ENCODE results near the gene CCL17.

DNA sequence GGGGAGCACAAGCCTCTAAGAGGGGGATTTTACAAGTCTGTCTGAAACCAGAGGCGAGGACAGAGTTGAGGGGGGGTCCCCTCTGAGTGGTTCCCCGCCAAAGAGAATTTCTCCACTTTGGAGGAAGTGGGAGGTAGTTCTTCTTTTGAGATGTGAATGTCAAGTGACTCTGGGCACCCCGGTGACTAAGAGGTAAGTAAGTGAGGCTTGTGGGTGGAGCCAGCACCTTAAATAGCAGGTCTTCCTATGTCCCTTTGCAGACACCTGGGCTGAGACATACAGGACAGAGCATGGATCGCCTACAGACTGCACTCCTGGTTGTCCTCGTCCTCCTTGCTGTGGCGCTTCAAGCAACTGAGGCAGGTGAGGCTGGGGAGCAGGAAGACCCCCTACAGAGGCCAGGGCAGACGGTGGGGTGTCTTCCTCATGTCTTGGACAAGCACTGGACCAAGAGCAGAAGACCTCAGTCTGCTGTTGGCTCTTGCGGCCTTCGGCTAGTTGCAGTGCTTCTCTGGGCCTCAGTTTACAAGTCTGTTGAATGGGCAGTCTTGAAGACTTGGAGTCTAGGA is 46.0 kb upstream of the CCL17 start, which contains the start of gene CCL22:
- TF ChIP-seq, protein P1, sequence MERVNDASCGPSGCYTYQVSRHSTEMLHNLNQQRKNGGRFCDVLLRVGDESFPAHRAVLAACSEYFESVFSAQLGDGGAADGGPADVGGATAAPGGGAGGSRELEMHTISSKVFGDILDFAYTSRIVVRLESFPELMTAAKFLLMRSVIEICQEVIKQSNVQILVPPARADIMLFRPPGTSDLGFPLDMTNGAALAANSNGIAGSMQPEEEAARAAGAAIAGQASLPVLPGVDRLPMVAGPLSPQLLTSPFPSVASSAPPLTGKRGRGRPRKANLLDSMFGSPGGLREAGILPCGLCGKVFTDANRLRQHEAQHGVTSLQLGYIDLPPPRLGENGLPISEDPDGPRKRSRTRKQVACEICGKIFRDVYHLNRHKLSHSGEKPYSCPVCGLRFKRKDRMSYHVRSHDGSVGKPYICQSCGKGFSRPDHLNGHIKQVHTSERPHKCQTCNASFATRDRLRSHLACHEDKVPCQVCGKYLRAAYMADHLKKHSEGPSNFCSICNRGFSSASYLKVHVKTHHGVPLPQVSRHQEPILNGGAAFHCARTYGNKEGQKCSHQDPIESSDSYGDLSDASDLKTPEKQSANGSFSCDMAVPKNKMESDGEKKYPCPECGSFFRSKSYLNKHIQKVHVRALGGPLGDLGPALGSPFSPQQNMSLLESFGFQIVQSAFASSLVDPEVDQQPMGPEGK (tag by site-specific recombination; IDR thresholded peaks at IDR 0.05) = no peak
- TF ChIP-seq GFI1B (tag by site-specific recombination; IDR thresholded peaks at IDR 0.05) = no peak
- TF ChIP-seq ZFP37 (tag by site-specific recombination; IDR thresholded peaks at IDR 0.05) = no peak
- TF ChIP-seq TCF7L2 (IDR thresholded peaks at IDR 0.05; ENCODE audit: borderline replicate concordance, low read depth, low read length) = no peak
- TF ChIP-seq ZNF274 (IDR thresholded peaks at IDR 0.05; ENCODE audit: low read length) = no peak
- no peak for TF ChIP-seq ZNF274 (tag by site-specific recombination; IDR thresholded peaks at IDR 0.05; ENCODE audit: borderline replicate concordance)
- TF ChIP-seq CTCF (tag by site-specific recombination; IDR thresholded peaks at IDR 0.05) = no peak
- TF ChIP-seq HOXA7 (CRISPR knock-in tag; IDR thresholded peaks at IDR 0.05; ENCODE audit: borderline replicate concordance) = no peak
- TF ChIP-seq PRDM10 (tag by site-specific recombination; IDR thresholded peaks at IDR 0.05) = no peak
